Endothelial cell of umbilical vein (primary cell): ENCODE data around the gene METTL1.

Experiments
- CTCF ChIP-seq, 2 donors: IDR thresholded peaks; 1 replicate in 1 of 2; 2 replicates in 1 of 2; pipeline ENCODE4 v1.5.1; 2011; ENCODE audit warnings: low read length in 2 of 2, mild to moderate bottlenecking in 2 of 2, moderate library complexity in 2 of 2, control low read depth in 1 of 2, inconsistent platforms in 1 of 2, low read depth in 1 of 2; ENCODE audit not compliant: insufficient read depth in 1 of 2; ENCODE audit errors: extremely low read depth in 1 of 2
- EZH2 ChIP-seq: IDR thresholded peaks from 2 replicates; pipeline ENCODE4 v1.6.1; 2012; ENCODE audit warnings: borderline replicate concordance, low read depth, mild to moderate bottlenecking, moderate library complexity, low read length, inconsistent platforms; ENCODE audit not compliant: severe bottlenecking
- POLR2A ChIP-seq: IDR thresholded peaks from 2 replicates; pipeline ENCODE4 v1.6.1; 2012; ENCODE audit warnings: low read depth, mild to moderate bottlenecking, control low read depth, low read length
- POLR2AphosphoS5 ChIP-seq: IDR thresholded peaks from 2 replicates; pipeline ENCODE4 v1.6.1; 2012; ENCODE audit warnings: low read depth, mild to moderate bottlenecking, control low read depth, low read length, moderate library complexity; ENCODE audit not compliant: insufficient read depth
- TF ChIP-seq, protein P1 (sequence below): IDR thresholded peaks from 2 replicates; pipeline ENCODE4 v1.6.1; 2011; ENCODE audit not compliant: insufficient read depth, insufficient read length

- no peak for TF ChIP-seq CTCF (IDR thresholded peaks at IDR 0.05; ENCODE audit: extremely low read depth in 1 of 2, insufficient read depth in 1 of 2, low read depth in 1 of 2, low read length in 2 of 2)
- TF ChIP-seq, protein P1, sequence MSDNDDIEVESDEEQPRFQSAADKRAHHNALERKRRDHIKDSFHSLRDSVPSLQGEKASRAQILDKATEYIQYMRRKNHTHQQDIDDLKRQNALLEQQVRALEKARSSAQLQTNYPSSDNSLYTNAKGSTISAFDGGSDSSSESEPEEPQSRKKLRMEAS, result no peak
- TF ChIP-seq EZH2, result no peak
- no peak for TF ChIP-seq POLR2A
- no peak for TF ChIP-seq POLR2AphosphoS5
Measured at GRCh38 chr12:57739914-57740538, 31.9 kb downstream of the METTL1 start.
